ENCODE measurements around the gene PKM.

- TF ChIP-seq CEBPZ (IDR thresholded peaks at IDR 0.05; ENCODE audit: borderline replicate concordance, low read depth, low read length) (no peak), IRF1 (CRISPR knock-in tag; IDR thresholded peaks at IDR 0.05; ENCODE audit: borderline replicate concordance) (no peak), TSHZ1 (CRISPR knock-in tag; IDR thresholded peaks at IDR 0.05) (no peak), STAT6 (CRISPR knock-in tag; IDR thresholded peaks at IDR 0.05) (no peak), CCAR2 (IDR thresholded peaks at IDR 0.05; ENCODE audit: low read depth, low read length) (no peak), KLF10 (CRISPR knock-in tag; IDR thresholded peaks at IDR 0.05) (no peak), TEAD1 (CRISPR knock-in tag; IDR thresholded peaks at IDR 0.05) (no peak), ZNF444 (CRISPR knock-in tag; IDR thresholded peaks at IDR 0.05) (no peak), NELFE (IDR thresholded peaks at IDR 0.05; ENCODE audit: insufficient read depth, insufficient read length) (no peak)
Measured at GRCh38 chr15:72173401-72173800, 57.6 kb downstream of the PKM start.
